ENCODE data around the gene OOSP2. TPM values are rescaled to one million over a fixed set of nuclear protein-coding genes. Genes with fewer than 3 reads are reported as not detected.

Gene OOSP2, protein sequence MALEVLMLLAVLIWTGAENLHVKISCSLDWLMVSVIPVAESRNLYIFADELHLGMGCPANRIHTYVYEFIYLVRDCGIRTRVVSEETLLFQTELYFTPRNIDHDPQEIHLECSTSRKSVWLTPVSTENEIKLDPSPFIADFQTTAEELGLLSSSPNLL
- not detected in 2 replicates for total RNA-seq (2021)
- long read RNA-seq = 0 reads

DNA sequence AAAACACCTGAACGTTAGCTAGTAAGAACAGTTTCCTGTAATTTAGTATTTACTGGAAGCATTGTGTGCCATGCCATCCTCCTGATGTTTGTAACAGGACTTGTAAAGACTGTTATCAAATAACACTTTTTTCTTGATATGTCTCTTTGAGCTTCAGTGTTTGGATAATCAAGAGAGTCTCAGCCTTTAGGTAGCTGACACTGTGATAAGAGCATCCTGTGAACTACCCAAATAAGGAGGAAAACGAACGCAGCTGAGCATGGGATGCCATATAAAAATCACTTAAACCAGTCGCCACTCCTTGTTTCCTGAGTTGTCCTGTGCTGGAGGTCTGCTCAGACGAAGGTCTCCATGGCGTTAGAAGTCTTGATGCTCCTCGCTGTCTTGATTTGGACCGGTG, at the start of gene OOSP2:
Gene OOSP2 (plus strand): TSS at position 301 of the 400 bp plus-strand sequence. CDS start 51 bp downstream, at position 352.
- Histone ChIP-seq H4K20me1 (ENCODE audit: control insufficient read depth, insufficient read depth, insufficient read length) (no peaks in the 10 kb centered on the region), H3K18ac (ENCODE audit: insufficient read length, low read depth, low read length) (no peak within 1 kb of the TSS), H2BK5ac (ENCODE audit: insufficient read length, low read length) (no peak within 1 kb of the TSS), H4K8ac (replicated peaks; ENCODE audit: insufficient read length, low read depth, low read length) (no peak within 1 kb of the TSS), H3K9ac (ENCODE audit: extremely low read depth, insufficient read length, low read length) (no peak within 1 kb of the TSS), H2AK5ac (ENCODE audit: insufficient read length, low read length) (no peak within 1 kb of the TSS), H4K91ac (ENCODE audit: insufficient read length, low read depth, low read length) (no peak within 1 kb of the TSS), H4K5ac (ENCODE audit: insufficient read length, low read depth, low read length) (no peak within 1 kb of the TSS), H2BK20ac (ENCODE audit: low read depth, low read length, poor library complexity, severe bottlenecking) (no peak within 1 kb of the TSS), H3K4me2 (ENCODE audit: insufficient read depth, insufficient read length, low read length) (no peak within 1 kb of the TSS), H3K79me1 (ENCODE audit: insufficient read depth, low read depth, low read length, poor library complexity, severe bottlenecking) (no peaks in the 10 kb centered on the region), H3K4ac (ENCODE audit: low read depth, low read length) (no peak within 1 kb of the TSS), H3K27me3 (ENCODE audit: insufficient read depth, low read length) (no peaks in the 10 kb centered on the region), H3K79me2 (ENCODE audit: insufficient read depth, low read length) (no peaks in the 10 kb centered on the region), H2BK15ac (ENCODE audit: low read depth, low read length) (no peak within 1 kb of the TSS), H2BK12ac (ENCODE audit: insufficient read length, low read depth, low read length) (no peak within 1 kb of the TSS), H3K14ac (ENCODE audit: insufficient read depth, low read length) (no peak within 1 kb of the TSS), H3K27ac (ENCODE audit: insufficient read length, low read depth, low read length) (no peak within 1 kb of the TSS), H2AFZ (ENCODE audit: low read length) (no peak within 1 kb of the TSS), H3K4me1 (ENCODE audit: insufficient read depth, low read length) (no peaks in the 10 kb centered on the region), H2BK120ac (ENCODE audit: low read depth, low read length, poor library complexity, severe bottlenecking) (no peak within 1 kb of the TSS), H3K23me2 (ENCODE audit: insufficient read length, low read depth, low read length, poor library complexity, severe bottlenecking) (no peaks in the 10 kb centered on the region), H3T11ph (ENCODE audit: low read length) (no peak within 1 kb of the TSS), H3K23ac (ENCODE audit: insufficient read length, low read depth, low read length) (no peak within 1 kb of the TSS), H3K56ac (ENCODE audit: insufficient read length, low read depth, low read length) (no peak within 1 kb of the TSS), H3K9me3 (ENCODE audit: control insufficient read depth, low read depth, low read length) (no peaks in the 10 kb centered on the region)
- DNase-seq = no peak
- Mint-ChIP-seq H3K4me3 (no peak within 1 kb of the TSS), H3K27ac (no peak within 1 kb of the TSS), H3K36me3 (ENCODE audit: insufficient read depth in 1 of 3, low read depth in 3 of 3) (no peaks in the 10 kb centered on the region), H3K9me3 (no peaks in the 10 kb centered on the region), H3K4me1 (peaks cover 9 to 10% of the 10 kb centered on the region in 2 experiments), H3K27me3 (ENCODE audit: low read depth) (no peaks in the 10 kb centered on the region)
- WGBS (ENCODE audit: extremely low coverage, insufficient read length, low lambda C conversion rate) = no CpG with 5 or more reads among the region's 8 CpGs
- TF ChIP-seq, protein P1, sequence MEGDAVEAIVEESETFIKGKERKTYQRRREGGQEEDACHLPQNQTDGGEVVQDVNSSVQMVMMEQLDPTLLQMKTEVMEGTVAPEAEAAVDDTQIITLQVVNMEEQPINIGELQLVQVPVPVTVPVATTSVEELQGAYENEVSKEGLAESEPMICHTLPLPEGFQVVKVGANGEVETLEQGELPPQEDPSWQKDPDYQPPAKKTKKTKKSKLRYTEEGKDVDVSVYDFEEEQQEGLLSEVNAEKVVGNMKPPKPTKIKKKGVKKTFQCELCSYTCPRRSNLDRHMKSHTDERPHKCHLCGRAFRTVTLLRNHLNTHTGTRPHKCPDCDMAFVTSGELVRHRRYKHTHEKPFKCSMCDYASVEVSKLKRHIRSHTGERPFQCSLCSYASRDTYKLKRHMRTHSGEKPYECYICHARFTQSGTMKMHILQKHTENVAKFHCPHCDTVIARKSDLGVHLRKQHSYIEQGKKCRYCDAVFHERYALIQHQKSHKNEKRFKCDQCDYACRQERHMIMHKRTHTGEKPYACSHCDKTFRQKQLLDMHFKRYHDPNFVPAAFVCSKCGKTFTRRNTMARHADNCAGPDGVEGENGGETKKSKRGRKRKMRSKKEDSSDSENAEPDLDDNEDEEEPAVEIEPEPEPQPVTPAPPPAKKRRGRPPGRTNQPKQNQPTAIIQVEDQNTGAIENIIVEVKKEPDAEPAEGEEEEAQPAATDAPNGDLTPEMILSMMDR (conservative IDR thresholded peaks at IDR 0.05) = no peak

Data from H9 (cell line).